Nephron (organoid): Measurements from ENCODE around the gene POLR3E.

Source experiments
- H3K27ac Mint-ChIP-seq, 3 experiments: 2 replicates each; pipeline ENCODE4 v1.8.0; 2020; ENCODE audit warnings: mixed read lengths in 3 of 3, mild to moderate bottlenecking in 2 of 3, moderate library complexity in 1 of 3
- H3K27me3 Mint-ChIP-seq: 2 replicates; pipeline ENCODE4 v1.8.0; 2021; ENCODE audit warnings: low read depth, mild to moderate bottlenecking, moderate library complexity, mixed read lengths
- H3K36me3 Mint-ChIP-seq: 2 replicates; pipeline ENCODE4 v1.8.0; 2020; ENCODE audit warnings: low read depth, mixed read lengths
- H3K4me1 Mint-ChIP-seq: 2 replicates; pipeline ENCODE4 v1.8.0; 2020; ENCODE audit warnings: mixed read lengths
- H3K4me3 Mint-ChIP-seq, 3 experiments: 2 replicates each; pipeline ENCODE4 v1.8.0; 2020; ENCODE audit warnings: mild to moderate bottlenecking in 3 of 3, mixed read lengths in 3 of 3, moderate library complexity in 2 of 3
- H3K9me3 Mint-ChIP-seq: 2 replicates; pipeline ENCODE4 v1.8.0; 2020; ENCODE audit warnings: mixed read lengths
- CTCF ChIP-seq, 3 experiments: fragments of 200-600 bp; sonication (generic); IDR thresholded peaks; one replicate each; pipeline ENCODE4 v1.5.0; 2021; ENCODE audit warnings: antibody characterized with exemption in 3 of 3; ENCODE audit not compliant: unreplicated experiment in 3 of 3

Gene POLR3E

GRCh38 chr16:22372882-22373661, 75.9 kb downstream of the POLR3E start:
- no peak for TF ChIP-seq CTCF (IDR thresholded peaks at IDR 0.05; ENCODE audit: unreplicated experiment in 3 of 3)
- Mint-ChIP-seq H3K4me3 (peak overlapping the region; percentile 90 to 96 (median 94)), H3K36me3 (peaks cover 4% of the 10 kb centered on the region), H3K27ac (peak overlapping the region; percentile 48 to 84 (median 59)), H3K4me1 (peaks cover 44% of the 10 kb centered on the region), H3K27me3 (peaks cover 8% of the 10 kb centered on the region), H3K9me3 (no peaks in the 10 kb centered on the region)

GRCh38 chr16:22373662-22374310, 76.6 kb downstream of the POLR3E start:
- Mint-ChIP-seq H3K27ac (peak overlapping the region; percentile 45 to 84 (median 59)), H3K4me3 (peak overlapping the region; percentile 93 to 96 (median 95)), H3K36me3 (peaks cover 4% of the 10 kb centered on the region), H3K4me1 (peaks cover 44% of the 10 kb centered on the region), H3K9me3 (no peaks in the 10 kb centered on the region), H3K27me3 (peaks cover 8% of the 10 kb centered on the region)
- TF ChIP-seq CTCF (IDR thresholded peaks at IDR 0.05; ENCODE audit: unreplicated experiment in 3 of 3) = no peak

- no peak for TF ChIP-seq CTCF (IDR thresholded peaks at IDR 0.05; ENCODE audit: unreplicated experiment in 3 of 3)
- H3K4me3 Mint-ChIP-seq = peak within 1 kb of the TSS; percentile 93 to 96 (median 95)
- no peaks in the 10 kb centered on the region for H3K9me3 Mint-ChIP-seq
- peak within 1 kb of the TSS; percentile 63 to 90 (median 86) for H3K27ac Mint-ChIP-seq
- H3K27me3 Mint-ChIP-seq = peaks cover 8% of the 10 kb centered on the region
- peaks cover 40% of the 10 kb centered on the region for H3K4me1 Mint-ChIP-seq
- peaks cover 4% of the 10 kb centered on the region for H3K36me3 Mint-ChIP-seq
Measured at GRCh38 chr16:22374311-22375116, 77.3 kb downstream of the POLR3E start, which contains the start of gene CDR2. Gene CDR2 (minus strand): TSS chr16:22374619. CDS start chr16:22374309, 310 bp downstream.

- H3K36me3 Mint-ChIP-seq = peaks cover 4% of the 10 kb centered on the region
- H3K27me3 Mint-ChIP-seq = peaks cover 8% of the 10 kb centered on the region
- TF ChIP-seq CTCF (IDR thresholded peaks at IDR 0.05; ENCODE audit: unreplicated experiment in 3 of 3) = no peak
Measured at GRCh38 chr16:22375117-22375962, 78.1 kb downstream of the POLR3E start.

GRCh38 chr16:22375963-22376640, 78.9 kb downstream of the POLR3E start:
- H3K36me3 Mint-ChIP-seq = peaks cover 4% of the 10 kb centered on the region
- TF ChIP-seq CTCF (IDR thresholded peaks at IDR 0.05; ENCODE audit: unreplicated experiment in 3 of 3) = no peak
- peak overlapping the region; percentile 68 to 95 (median 76) for H3K4me3 Mint-ChIP-seq
- H3K27me3 Mint-ChIP-seq = peaks cover 8% of the 10 kb centered on the region
- H3K9me3 Mint-ChIP-seq = no peaks in the 10 kb centered on the region
- peaks cover 35% of the 10 kb centered on the region for H3K4me1 Mint-ChIP-seq
- no peak overlapping the region for H3K27ac Mint-ChIP-seq

More at GRCh38 chr16:22375117-22375962, 78.1 kb downstream of the POLR3E start:
- H3K4me1 Mint-ChIP-seq = peaks cover 35% of the 10 kb centered on the region
- H3K9me3 Mint-ChIP-seq = no peaks in the 10 kb centered on the region
- H3K4me3 Mint-ChIP-seq = peak overlapping the region; percentile 93 to 95 (median 93)
- peak overlapping the region; percentile 63 to 90 (median 86) for H3K27ac Mint-ChIP-seq
